ENCODE results near the gene MGAT4A.

MGAT4A gene

GRCh38 chr2:98569915-98570314, 161.0 kb downstream of the MGAT4A start:
- no peak for DNase-seq

DNA sequence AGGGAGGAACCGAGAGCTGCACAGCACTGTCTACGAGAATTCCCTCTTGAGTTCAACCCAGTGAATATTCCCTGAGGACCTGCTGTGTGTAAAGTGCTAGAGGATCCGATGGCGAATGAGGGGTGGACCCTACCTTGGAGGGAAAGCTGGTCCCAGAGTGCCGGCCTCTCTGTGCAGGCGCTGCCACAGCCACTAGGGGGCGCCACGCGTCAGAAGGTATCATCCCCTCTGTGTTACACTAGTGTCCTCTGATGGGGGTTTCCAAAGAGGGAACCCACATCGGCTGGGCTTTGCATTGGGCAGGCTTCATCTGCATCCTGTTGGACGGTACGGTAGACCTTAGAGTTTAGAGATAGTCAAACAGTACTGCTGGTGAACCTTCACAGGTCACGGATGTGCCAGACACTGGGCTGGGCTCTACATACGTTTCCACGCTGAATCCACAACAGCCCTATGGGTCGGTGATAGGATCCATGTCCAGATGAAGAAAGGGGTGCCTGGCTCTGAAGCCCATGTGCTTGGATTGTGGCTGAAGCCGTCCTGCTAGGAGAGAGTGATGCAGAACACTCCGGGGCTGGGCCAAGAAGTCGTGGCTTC, 161.6 kb downstream of the MGAT4A start:
- DNase-seq, result no peak
